ENCODE results near the gene CYB5R2. TPM values are rescaled to one million over a fixed set of nuclear protein-coding genes. Genes with fewer than 3 reads are reported as not detected.

The CYB5R2 gene
- total RNA-seq, result 1 to 10 TPM; 4.2 to 4.9 TPM

GRCh38 chr11:7672960-7673723, at the start of gene CYB5R2:
CYB5R2 (minus strand) TSS chr11:7673500; CDS start chr11:7672825, 675 bp downstream.
- TF ChIP-seq, protein P1, sequence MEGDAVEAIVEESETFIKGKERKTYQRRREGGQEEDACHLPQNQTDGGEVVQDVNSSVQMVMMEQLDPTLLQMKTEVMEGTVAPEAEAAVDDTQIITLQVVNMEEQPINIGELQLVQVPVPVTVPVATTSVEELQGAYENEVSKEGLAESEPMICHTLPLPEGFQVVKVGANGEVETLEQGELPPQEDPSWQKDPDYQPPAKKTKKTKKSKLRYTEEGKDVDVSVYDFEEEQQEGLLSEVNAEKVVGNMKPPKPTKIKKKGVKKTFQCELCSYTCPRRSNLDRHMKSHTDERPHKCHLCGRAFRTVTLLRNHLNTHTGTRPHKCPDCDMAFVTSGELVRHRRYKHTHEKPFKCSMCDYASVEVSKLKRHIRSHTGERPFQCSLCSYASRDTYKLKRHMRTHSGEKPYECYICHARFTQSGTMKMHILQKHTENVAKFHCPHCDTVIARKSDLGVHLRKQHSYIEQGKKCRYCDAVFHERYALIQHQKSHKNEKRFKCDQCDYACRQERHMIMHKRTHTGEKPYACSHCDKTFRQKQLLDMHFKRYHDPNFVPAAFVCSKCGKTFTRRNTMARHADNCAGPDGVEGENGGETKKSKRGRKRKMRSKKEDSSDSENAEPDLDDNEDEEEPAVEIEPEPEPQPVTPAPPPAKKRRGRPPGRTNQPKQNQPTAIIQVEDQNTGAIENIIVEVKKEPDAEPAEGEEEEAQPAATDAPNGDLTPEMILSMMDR (IDR thresholded peaks at IDR 0.05), result no peak
- Mint-ChIP-seq H3K9me3 (no peaks in the 10 kb centered on the region), H3K27me3 (peaks cover 54% of the 10 kb centered on the region), H3K27ac (no peak within 1 kb of the TSS), H3K4me3 (peak within 1 kb of the TSS; percentile 60), H3K4me1 (ENCODE audit: low read depth) (peaks cover 11% of the 10 kb centered on the region), H3K36me3 (ENCODE audit: low read depth) (no peaks in the 10 kb centered on the region)
- peak; percentile 7 for DNase-seq
- ChIA-PET CTCF (interaction anchor here (0.6 to 1.1 kb wide), 2 partner anchors 48 to 213 kb away, joined by 3 read pairs; no protein-coding TSS in a partner anchor), POLR2A (no interaction called here)
- ATAC-seq, result peak; percentile 8
- intact Hi-C loops (cut with micrococcal nuclease), result no loop called here

DNA sequence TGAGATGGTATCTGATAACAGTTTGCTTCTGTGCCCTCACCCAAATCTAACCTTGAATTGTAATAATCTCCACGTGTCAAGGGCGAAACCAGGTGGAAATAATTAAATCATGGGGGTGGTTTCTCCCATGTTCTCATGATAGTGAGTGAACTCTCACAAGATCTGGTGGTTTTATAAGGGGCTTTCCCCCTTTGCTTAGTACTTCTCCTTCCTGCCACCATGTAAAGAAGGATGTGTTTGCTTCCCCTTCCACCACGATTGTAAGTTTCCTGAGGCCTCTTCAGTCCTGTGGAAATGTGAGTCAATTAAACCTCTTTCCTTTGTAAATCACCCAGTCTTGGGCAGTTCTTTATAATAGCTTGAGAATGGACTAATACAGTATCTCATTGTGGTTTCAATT, 41.5 kb upstream of the CYB5R2 start:
- Mint-ChIP-seq H3K9me3 (peaks cover 5% of the 10 kb centered on the region), H3K27me3 (peaks cover 11% of the 10 kb centered on the region), H3K36me3 (ENCODE audit: low read depth) (no peaks in the 10 kb centered on the region), H3K4me3 (no peak overlapping the region), H3K4me1 (ENCODE audit: low read depth) (no peaks in the 10 kb centered on the region), H3K27ac (no peak overlapping the region)
- no peak for DNase-seq
- intact Hi-C loops (cut with micrococcal nuclease), result no loop called here
- no peak for ATAC-seq
- TF ChIP-seq, protein P1 (IDR thresholded peaks at IDR 0.05), result no peak
- ChIA-PET CTCF (no interaction called here), POLR2A (no interaction called here)

- TF ChIP-seq, protein P1 (IDR thresholded peaks at IDR 0.05), result no peak
- ChIA-PET POLR2A (no interaction called here), CTCF (no interaction called here)
- Mint-ChIP-seq H3K27ac (no peak within 1 kb of the TSS), H3K4me1 (ENCODE audit: low read depth) (no peaks in the 10 kb centered on the region), H3K27me3 (peaks cover 21% of the 10 kb centered on the region), H3K36me3 (ENCODE audit: low read depth) (no peaks in the 10 kb centered on the region), H3K9me3 (no peaks in the 10 kb centered on the region), H3K4me3 (no peak within 1 kb of the TSS)
- DNase-seq (no peak), ATAC-seq (no peak)
- intact Hi-C loops (cut with micrococcal nuclease), result no loop called here
Observed at GRCh38 chr11:7706377-7706776, 33.1 kb upstream of the CYB5R2 start, which contains the start of gene OVCH2. OVCH2 (minus strand) TSS chr11:7706477; CDS start chr11:7706394, 83 bp downstream.

DNA sequence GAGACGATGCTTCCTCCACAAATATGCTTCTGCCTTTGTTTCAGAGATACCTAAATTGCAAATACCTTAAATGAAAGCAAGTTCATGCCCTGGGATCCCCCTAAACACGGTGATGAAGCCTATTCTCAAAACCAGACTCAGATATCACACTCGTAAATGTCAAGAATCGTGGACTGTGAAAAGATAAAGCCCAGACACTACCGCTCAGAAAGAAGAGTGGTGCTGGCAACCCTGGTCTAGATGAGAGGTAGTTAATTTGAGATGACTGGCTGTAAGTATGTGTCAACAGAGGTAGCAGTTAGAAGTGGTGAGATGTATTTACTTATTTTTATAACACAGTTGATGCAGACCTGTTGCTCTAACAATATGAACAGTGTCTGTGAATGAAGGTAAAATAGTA, 30.4 kb upstream of the CYB5R2 start:
- DNase-seq (no peak), ATAC-seq (no peak)
- Mint-ChIP-seq H3K9me3 (no peaks in the 10 kb centered on the region), H3K27ac (no peak overlapping the region), H3K36me3 (ENCODE audit: low read depth) (no peaks in the 10 kb centered on the region), H3K27me3 (peaks cover 20% of the 10 kb centered on the region), H3K4me3 (no peak overlapping the region), H3K4me1 (ENCODE audit: low read depth) (no peaks in the 10 kb centered on the region)
- POLR2A ChIA-PET, result no interaction called here
- intact Hi-C loops (cut with micrococcal nuclease), result no loop called here
- CTCF ChIA-PET, result no interaction called here
- TF ChIP-seq, protein P1 (IDR thresholded peaks at IDR 0.05), result no peak

GRCh38 chr11:7696424-7696823, 23.1 kb upstream of the CYB5R2 start:
- intact Hi-C loops (cut with micrococcal nuclease), result loop anchor here (10.0 kb wide), 1 partner anchor 182 kb away; the partner anchor contains the start of gene PPFIBP2
- Mint-ChIP-seq H3K4me3 (no peak overlapping the region), H3K27me3 (peaks cover 25% of the 10 kb centered on the region), H3K9me3 (no peaks in the 10 kb centered on the region), H3K27ac (no peak overlapping the region), H3K36me3 (ENCODE audit: low read depth) (no peaks in the 10 kb centered on the region), H3K4me1 (ENCODE audit: low read depth) (peaks cover 3% of the 10 kb centered on the region)
- POLR2A ChIA-PET, result no interaction called here
- CTCF ChIA-PET, result interaction anchor here (0.9 to 1.4 kb wide), 2 partner anchors 229 to 884 kb away, joined by 3 read pairs; no protein-coding TSS in a partner anchor
- TF ChIP-seq, protein P1 (IDR thresholded peaks at IDR 0.05), result no peak
- ATAC-seq, result peak; percentile 68
- peak; percentile 21 for DNase-seq

All from activated CD8-positive, alpha-beta T cell treated with anti-CD3 and anti-CD28 coated beads for 36 hours (primary cell).